Uterus (tissue), 2 donors: ENCODE measurements around the gene NEXMIF.

Source experiments
- POLR2A ChIP-seq, 2 donors: fragments of 450-650 bp; IDR thresholded peaks; one replicate each; pipeline ENCODE4 v1.6.1; 2016; ENCODE audit warnings: antibody characterized with exemption in 2 of 2, mild to moderate bottlenecking in 1 of 2, moderate library complexity in 1 of 2
- TF ChIP-seq, protein P1 (sequence below), 4 experiments: fragments of 200-600 bp in 2 of 4; fragments of 450-650 bp in 2 of 4; sonication (generic) in 2 of 4; IDR thresholded peaks; one replicate each; pipeline ENCODE4 v1.5.1; 2016 to 2019; ENCODE audit warnings: antibody characterized with exemption in 4 of 4, mild to moderate bottlenecking in 2 of 4, moderate library complexity in 1 of 4

DNA sequence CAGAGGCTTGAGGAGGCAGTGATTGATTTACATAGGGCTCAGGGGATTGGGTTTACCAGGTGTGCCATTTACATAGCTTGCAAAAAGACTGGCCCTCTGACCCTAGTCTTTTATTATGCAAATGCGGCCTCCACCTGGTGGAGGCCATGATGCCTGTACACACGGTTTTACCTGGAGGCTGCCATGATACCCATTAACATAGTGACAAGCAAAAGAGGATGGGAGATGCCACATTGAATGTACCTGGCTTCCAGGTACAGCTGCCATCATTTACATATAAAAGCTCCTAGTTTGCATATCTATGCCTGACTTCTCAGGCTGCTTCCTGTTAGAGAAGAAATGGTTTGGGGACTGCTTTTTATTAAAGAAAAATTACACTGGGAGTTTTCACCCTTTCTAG lies 72.0 kb downstream of the NEXMIF start:
- TF ChIP-seq, protein P1, sequence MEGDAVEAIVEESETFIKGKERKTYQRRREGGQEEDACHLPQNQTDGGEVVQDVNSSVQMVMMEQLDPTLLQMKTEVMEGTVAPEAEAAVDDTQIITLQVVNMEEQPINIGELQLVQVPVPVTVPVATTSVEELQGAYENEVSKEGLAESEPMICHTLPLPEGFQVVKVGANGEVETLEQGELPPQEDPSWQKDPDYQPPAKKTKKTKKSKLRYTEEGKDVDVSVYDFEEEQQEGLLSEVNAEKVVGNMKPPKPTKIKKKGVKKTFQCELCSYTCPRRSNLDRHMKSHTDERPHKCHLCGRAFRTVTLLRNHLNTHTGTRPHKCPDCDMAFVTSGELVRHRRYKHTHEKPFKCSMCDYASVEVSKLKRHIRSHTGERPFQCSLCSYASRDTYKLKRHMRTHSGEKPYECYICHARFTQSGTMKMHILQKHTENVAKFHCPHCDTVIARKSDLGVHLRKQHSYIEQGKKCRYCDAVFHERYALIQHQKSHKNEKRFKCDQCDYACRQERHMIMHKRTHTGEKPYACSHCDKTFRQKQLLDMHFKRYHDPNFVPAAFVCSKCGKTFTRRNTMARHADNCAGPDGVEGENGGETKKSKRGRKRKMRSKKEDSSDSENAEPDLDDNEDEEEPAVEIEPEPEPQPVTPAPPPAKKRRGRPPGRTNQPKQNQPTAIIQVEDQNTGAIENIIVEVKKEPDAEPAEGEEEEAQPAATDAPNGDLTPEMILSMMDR (IDR thresholded peaks at IDR 0.05) = no peak
- TF ChIP-seq POLR2A (IDR thresholded peaks at IDR 0.05) = no peak
